Prostate gland (tissue), 1 donor: ENCODE data around the gene NINJ2.

ENCODE experiments used
- POLR2A ChIP-seq: fragments of 450-650 bp; IDR thresholded peaks from one replicate; pipeline ENCODE4 v1.6.1; 2016; ENCODE audit warnings: antibody characterized with exemption, mild to moderate bottlenecking
- POLR2AphosphoS5 ChIP-seq: sonication (generic); formaldehyde crosslinking; IDR thresholded peaks from one replicate; pipeline ENCODE4 v1.6.1; 2017; ENCODE audit warnings: antibody characterized with exemption

DNA sequence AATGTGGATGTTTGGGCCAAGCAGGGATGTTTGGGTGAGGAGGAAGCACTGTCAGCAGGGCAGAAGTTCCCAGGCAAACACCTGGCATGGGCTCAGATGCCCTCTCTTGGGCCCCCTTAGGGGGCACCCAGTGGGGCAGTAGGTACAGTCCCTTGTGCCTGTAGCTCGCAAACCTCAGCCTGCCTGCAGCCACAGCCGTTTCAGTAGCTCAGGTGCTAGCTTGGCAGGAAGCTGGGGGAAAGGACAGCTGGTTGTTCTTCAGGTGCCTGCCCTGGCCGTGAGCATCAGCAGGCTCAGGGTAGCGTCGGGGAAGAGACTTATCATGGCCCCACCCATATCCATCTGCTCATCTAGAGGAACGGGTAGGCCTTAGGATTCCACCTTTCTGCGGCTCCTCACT lies 136.0 kb downstream of the NINJ2 start:
- TF ChIP-seq POLR2A (no peak), POLR2AphosphoS5 (no peak)
